HepG2 (cell line): Measurements from ENCODE around the gene SPTB.

Experiments used
- NR1H2 ChIP-seq: sonication (generic); formaldehyde crosslinking; IDR thresholded peaks from 2 replicates; pipeline ENCODE4 v1.8.1; 2022; ENCODE audit warnings: low read depth, missing genetic modification reagents, borderline replicate concordance
- SMAD1 ChIP-seq: sonication (generic); formaldehyde crosslinking; IDR thresholded peaks from 2 replicates; pipeline ENCODE4 v1.4.0; 2020; ENCODE audit warnings: missing genetic modification reagents, low read depth, mild to moderate bottlenecking, borderline replicate concordance
- ZNF460 ChIP-seq: sonication (generic); formaldehyde crosslinking; IDR thresholded peaks from 2 replicates; pipeline ENCODE4 v1.5.1; 2020; ENCODE audit warnings: missing genetic modification reagents, mild to moderate bottlenecking, borderline replicate concordance

- TF ChIP-seq ZNF460 (no peak), SMAD1 (CRISPR knock-in tag) (no peak), NR1H2 (CRISPR knock-in tag) (no peak)
Measured at GRCh38 chr14:64704743-64705380, 174.8 kb downstream of the SPTB start.
